Stomach (tissue), 4 donors: ENCODE data around the gene BAZ2A.

Experiments used
- POLR2A ChIP-seq, 4 donors: fragments of 450-650 bp; IDR thresholded peaks; one replicate each; pipeline ENCODE4 v1.6.1; 2016; ENCODE audit warnings: antibody characterized with exemption in 4 of 4, control low read depth in 2 of 4, mild to moderate bottlenecking in 1 of 4, moderate library complexity in 1 of 4
- POLR2AphosphoS5 ChIP-seq, 3 donors: sonication (generic); formaldehyde crosslinking; IDR thresholded peaks; one replicate each; pipeline ENCODE4 v1.6.1; 2016; ENCODE audit warnings: antibody characterized with exemption in 3 of 3
- TF ChIP-seq, protein P1 (sequence below), 7 experiments: fragments of 450-650 bp in 4 of 7; fragments of 200-600 bp in 3 of 7; sonication (generic) in 3 of 7; IDR thresholded peaks; one replicate each; pipeline ENCODE4 v1.5.1; 2016 to 2019; ENCODE audit warnings: antibody characterized with exemption in 7 of 7, control low read depth in 2 of 7, mild to moderate bottlenecking in 1 of 7

DNA sequence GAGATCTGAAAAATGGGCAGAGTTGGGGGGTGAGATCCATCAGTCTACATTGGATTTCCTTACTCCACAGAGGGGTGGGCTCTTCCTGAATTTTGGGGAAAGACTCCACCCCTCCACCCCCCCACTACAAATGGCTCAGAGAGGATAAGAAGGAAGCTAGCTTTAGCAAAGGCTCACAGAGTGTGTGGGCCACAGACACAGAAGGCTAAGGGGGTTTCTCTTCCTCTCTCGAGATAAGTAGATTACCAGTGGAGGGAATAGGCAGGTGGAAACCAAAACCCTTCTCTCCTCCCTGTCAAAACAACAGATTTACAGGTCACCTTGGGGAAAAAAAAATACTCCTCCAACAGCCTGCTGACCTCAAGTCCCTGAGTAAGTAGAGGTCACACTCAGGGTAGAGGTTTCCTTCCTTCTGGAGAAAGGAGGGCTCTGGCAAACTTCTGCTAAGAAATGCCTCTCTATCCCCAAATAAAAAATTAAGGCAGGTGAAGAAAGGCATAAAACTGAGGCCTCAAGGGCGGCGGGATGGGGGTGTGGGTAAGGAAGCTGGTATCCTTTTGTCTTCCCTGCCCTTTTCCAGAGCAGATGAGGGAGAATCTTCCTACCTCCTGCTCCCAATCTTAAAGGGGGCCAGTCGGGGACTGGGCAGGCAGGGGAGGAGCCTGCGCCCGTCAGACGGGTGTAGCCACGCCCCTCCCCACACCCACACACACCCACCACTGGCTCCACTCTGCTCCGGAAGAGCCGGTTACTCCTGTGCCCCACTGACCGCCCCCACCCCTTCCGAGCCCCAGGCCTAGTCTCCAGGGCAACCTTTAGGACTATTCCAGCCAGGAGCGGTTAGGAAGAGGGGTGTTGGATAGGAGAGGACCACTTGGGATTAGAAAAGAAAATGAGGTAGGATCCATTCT, 1.9 kb upstream of the BAZ2A start:
- TF ChIP-seq, protein P1, sequence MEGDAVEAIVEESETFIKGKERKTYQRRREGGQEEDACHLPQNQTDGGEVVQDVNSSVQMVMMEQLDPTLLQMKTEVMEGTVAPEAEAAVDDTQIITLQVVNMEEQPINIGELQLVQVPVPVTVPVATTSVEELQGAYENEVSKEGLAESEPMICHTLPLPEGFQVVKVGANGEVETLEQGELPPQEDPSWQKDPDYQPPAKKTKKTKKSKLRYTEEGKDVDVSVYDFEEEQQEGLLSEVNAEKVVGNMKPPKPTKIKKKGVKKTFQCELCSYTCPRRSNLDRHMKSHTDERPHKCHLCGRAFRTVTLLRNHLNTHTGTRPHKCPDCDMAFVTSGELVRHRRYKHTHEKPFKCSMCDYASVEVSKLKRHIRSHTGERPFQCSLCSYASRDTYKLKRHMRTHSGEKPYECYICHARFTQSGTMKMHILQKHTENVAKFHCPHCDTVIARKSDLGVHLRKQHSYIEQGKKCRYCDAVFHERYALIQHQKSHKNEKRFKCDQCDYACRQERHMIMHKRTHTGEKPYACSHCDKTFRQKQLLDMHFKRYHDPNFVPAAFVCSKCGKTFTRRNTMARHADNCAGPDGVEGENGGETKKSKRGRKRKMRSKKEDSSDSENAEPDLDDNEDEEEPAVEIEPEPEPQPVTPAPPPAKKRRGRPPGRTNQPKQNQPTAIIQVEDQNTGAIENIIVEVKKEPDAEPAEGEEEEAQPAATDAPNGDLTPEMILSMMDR (IDR thresholded peaks at IDR 0.05) = no peak
- no peak for TF ChIP-seq POLR2A (IDR thresholded peaks at IDR 0.05)
- TF ChIP-seq POLR2AphosphoS5 (IDR thresholded peaks at IDR 0.05) = no peak
